GM10266 (cell line): ENCODE results near the gene VWA3A.

Experiments used
- DNase-seq: peaks from one replicate; pipeline ENCODE4 v3.0.0; 2012; ENCODE audit errors: extremely low spot score
- CTCF ChIP-seq: IDR thresholded peaks from 2 replicates; pipeline ENCODE4 v1.5.1; 2012; ENCODE audit warnings: mild to moderate bottlenecking, low read depth; ENCODE audit not compliant: control insufficient read depth, insufficient read depth; ENCODE audit errors: missing control alignments

VWA3A gene

GRCh38 chr16:22186517-22186916 lies 94.2 kb downstream of the VWA3A start:
- no peak for DNase-seq
- peak; percentile 31 for TF ChIP-seq CTCF

GRCh38 chr16:22188267-22188594 lies 95.9 kb downstream of the VWA3A start:
- no peak for DNase-seq
- TF ChIP-seq CTCF, result no peak

GRCh38 chr16:22188595-22189442 lies 96.5 kb downstream of the VWA3A start:
- TF ChIP-seq CTCF, result peak; percentile 84
- DNase-seq, result peak; percentile 63

GRCh38 chr16:22189473-22190080 lies 97.2 kb downstream of the VWA3A start:
- DNase-seq, result no peak
- TF ChIP-seq CTCF, result no peak

- peak; percentile 93 for DNase-seq
- no peak for TF ChIP-seq CTCF
These were observed 97.9 kb downstream of the VWA3A start for GRCh38 chr16:22190081-22190775.

GRCh38 chr16:22190776-22191531 lies 98.6 kb downstream of the VWA3A start:
- peak; percentile 93 for DNase-seq
- no peak for TF ChIP-seq CTCF
